SK-N-MC (cell line): ENCODE data around the gene ERBB3.
A peak's percentile ranks its signal among the peaks of the same experiment; 100 is the strongest.
"Not testable (repeated sequence)": the region's sequence is repeated elsewhere in the genome, so short reads cannot be mapped to it uniquely, and the experiment has no call there.

Experiments
- DNase-seq: peaks from one replicate; pipeline ENCODE4 v3.0.0-alpha.2; 2011; ENCODE audit warnings: low read depth, low spot score
- H3K27ac ChIP-seq: fragments of 200-600 bp; sonication (generic); 2 replicates; pipeline ENCODE4 v1.5.1; 2016; ENCODE audit warnings: mixed run types
- H3K36me3 ChIP-seq: fragments of 200-600 bp; sonication (generic); 2 replicates; pipeline ENCODE4 v1.6.1; 2017; ENCODE audit warnings: antibody characterized with exemption, low read length, mixed read lengths; ENCODE audit not compliant: insufficient read depth
- H3K4me3 ChIP-seq: fragments of 200-600 bp; sonication (generic); 2 replicates; pipeline ENCODE4 v1.5.1; 2016
- H3K9ac ChIP-seq: fragments of 200-600 bp; sonication (generic); 2 replicates; pipeline ENCODE4 v1.8.0; 2017; ENCODE audit warnings: mixed run types, mixed read lengths; ENCODE audit not compliant: insufficient read length
- H3K9me3 ChIP-seq: fragments of 200-600 bp; sonication (generic); 2 replicates; pipeline ENCODE4 v1.6.1; 2017; ENCODE audit warnings: low read depth, mild to moderate bottlenecking, antibody characterized with exemption, low read length, moderate library complexity, mixed read lengths
- EZH2 ChIP-seq: fragments of 200-600 bp; sonication (generic); IDR thresholded peaks from one replicate; pipeline ENCODE4 v1.6.1; 2017; ENCODE audit warnings: antibody characterized with exemption
- FOXP2 ChIP-seq: optimal IDR thresholded peaks from 2 replicates; pipeline ENCODE3; 2011; ENCODE audit warnings: mild to moderate bottlenecking, moderate library complexity; ENCODE audit not compliant: insufficient read depth; ENCODE audit errors: extremely low read length, control extremely low read depth
- POLR2AphosphoS5 ChIP-seq: IDR thresholded peaks from 2 replicates; pipeline ENCODE4 v1.6.1; 2012; ENCODE audit warnings: mild to moderate bottlenecking, low read depth, low read length, borderline replicate concordance

Gene ERBB3

DNA sequence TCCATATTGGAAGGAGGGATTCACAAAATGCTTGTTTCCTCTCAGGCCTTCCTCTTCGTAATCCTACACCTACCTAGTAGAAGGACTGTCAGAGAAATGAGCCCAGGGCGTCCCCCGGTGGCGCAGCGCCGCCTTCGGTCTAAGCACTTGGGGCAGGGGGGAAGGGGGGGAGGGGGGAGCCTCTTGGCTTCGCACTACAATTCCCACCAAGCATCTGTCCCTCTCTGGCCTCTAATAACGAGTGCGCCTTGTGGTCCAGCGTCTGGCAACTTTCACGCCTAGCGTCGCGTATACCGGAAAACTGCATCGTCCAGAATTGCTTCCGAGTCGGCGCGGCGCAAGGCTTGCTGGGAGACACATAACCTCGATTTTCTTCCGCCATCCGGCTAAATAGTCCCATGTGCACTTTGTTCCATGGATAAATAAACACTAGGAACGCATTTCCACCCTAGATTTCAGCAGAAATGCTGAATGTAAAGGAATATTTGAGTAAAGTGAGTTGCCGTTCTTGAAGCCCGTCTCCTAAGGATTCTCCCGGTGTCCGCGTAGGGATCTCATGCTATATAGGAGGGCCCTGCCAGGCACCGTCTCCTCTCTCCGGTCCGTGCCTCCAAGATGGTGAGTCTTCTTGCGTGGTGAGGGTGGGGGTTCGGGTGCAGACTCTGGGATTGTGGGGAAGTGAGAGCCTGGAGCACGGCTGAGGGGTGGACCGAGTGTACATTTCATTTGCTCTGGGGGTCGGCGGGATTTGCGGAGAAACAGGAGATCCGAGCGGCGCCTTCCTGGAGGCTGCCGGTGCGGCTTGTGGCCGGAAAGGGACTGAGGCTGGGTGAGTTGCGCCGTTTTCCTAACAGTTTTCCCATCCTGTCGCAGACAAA lies 38.2 kb upstream of the ERBB3 start, which contains the start of gene RPS26:
Gene RPS26, plus strand, starts transcription at position 367 of the 878 bp plus-strand sequence. Its CDS starts 249 bp downstream, at position 616.
- Histone ChIP-seq H3K9ac (peak within 1 kb of the TSS; percentile 99), H3K27ac (peak within 1 kb of the TSS; percentile 99), H3K9me3 (no peaks in the 10 kb centered on the region), H3K36me3 (peaks cover 33% of the 10 kb centered on the region), H3K4me3 (peak within 1 kb of the TSS; percentile 97)
- DNase-seq, result peak; percentile 98
- TF ChIP-seq FOXP2 (peak; percentile 91), POLR2AphosphoS5 (peak; percentile 99), EZH2 (no peak)

DNA sequence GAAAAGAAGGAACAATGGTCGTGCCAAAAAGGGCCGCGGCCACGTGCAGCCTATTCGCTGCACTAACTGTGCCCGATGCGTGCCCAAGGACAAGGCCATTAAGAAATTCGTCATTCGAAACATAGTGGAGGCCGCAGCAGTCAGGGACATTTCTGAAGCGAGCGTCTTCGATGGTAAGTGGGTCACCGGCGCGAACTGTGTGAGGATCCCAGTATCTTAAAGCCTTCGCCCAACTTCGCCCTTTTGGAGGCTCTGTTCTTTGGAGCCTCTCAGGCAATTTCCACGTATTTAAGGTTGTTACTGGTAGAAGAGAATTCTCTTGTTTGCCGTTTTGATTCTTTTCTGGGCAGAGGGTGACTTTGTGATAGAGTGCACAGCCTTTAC lies 37.5 kb upstream of the ERBB3 start:
- H3K27ac ChIP-seq, result peak overlapping the region; percentile 99; the same call in 1 of the 2 replicates

DNA sequence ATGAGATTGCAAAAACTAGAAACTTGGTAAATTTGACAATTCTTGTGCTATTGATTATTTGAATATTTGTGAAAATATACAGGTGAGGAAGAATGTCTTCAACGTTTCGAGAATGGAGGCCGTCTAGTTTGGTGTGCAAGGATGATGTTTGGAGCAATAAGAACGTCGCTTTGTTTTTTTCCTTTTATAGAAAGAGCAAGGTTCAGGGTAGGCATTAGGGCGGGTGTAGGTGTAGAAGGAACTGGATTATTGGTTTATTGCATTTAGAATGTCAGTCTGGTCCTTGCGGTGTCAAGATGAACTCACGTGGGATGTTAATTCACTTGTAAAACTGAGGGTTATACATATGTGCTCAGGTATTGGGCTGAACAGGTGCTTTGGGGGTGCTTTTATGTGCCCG lies 37.1 kb upstream of the ERBB3 start:
- Histone ChIP-seq H3K36me3 (peaks cover 33% of the 10 kb centered on the region), H3K4me3 (peak overlapping the region; percentile 97), H3K9me3 (no peaks in the 10 kb centered on the region), H3K9ac (peak overlapping the region; percentile 99), H3K27ac (0 out of 2 replicates have a peak overlapping the region, but pooled peaks have one; percentile 32)
- TF ChIP-seq POLR2AphosphoS5, result no peak
- no peak for TF ChIP-seq EZH2
- no peak for TF ChIP-seq FOXP2
- DNase-seq, result no peak

More for the DNA sequence above, 37.5 kb upstream of the ERBB3 start:
- not testable (repeated sequence) for H3K9me3 ChIP-seq, DNase-seq
- Histone ChIP-seq H3K36me3 (peaks cover 33% of the 10 kb centered on the region), H3K9ac (peak overlapping the region; percentile 99), H3K4me3 (peak overlapping the region; percentile 97)

DNA sequence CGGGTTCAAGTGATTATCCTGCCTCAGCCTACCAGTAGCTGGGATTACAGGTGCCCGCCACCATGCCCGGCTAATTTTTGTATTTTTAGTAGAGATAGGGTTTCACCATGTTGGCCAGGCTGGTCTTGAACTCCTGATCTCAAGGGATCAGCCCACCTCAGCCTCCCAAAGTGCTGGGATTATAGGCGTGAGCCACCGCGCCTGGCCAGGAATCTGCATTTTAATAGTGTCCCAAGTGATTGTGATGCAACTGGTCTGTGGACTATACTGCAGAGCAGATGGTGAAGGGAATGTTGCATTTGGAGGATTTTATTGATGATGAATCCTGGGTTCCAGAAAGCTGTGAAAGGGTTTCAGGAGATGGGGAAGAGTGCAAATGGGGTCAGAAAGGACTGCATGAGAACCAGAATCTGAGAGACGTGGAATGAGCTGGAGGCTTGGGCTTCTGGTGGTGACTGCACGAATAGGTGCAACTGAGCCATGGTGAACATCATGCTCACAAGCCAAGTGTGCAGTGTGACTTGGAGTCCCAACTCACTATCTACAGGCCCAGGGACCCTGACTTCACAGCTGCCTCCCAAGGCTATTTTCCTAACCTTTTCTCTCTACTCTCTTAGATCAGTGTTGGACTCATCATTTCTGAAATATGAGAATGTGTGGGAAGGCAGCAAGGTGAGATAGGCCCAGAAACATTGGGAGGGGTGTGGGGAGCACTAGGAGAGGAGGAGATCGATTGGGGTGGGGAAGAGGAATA lies 33.8 kb upstream of the ERBB3 start:
- TF ChIP-seq FOXP2 (no peak), EZH2 (no peak), POLR2AphosphoS5 (no peak; the same call in 1 of the 2 replicates)
- Histone ChIP-seq H3K9me3 (no peaks in the 10 kb centered on the region), H3K36me3 (peaks cover 33% of the 10 kb centered on the region), H3K4me3 (no peak overlapping the region), H3K27ac (peak overlapping the region; percentile 81), H3K9ac (no peak overlapping the region)
- DNase-seq, result no peak

DNA sequence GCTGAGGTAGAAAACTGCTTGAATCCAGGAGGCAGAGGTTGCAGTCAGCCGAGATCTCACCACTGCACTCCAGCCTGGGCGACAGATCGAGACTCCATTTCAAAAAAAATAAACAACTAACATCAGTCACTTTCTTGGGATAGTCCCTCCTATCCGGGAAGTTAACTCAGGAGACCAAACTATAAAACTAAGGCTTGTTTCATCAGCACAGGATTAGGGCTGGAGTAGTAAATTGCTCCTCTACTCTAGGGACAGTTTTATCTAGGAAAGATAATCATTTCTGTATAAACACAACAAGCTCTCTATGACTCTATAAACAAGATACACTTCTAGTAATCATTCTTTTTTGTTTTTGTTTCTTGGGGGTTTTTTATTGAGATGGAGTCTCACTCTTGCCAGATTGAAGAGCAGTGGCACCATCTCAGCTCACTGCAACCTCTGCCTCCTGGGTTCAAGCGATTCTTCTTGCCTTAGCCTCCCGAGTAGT lies 26.5 kb upstream of the ERBB3 start:
- H3K9ac ChIP-seq, result no peak overlapping the region
- TF ChIP-seq POLR2AphosphoS5 (no peak), EZH2 (no peak)
- no peaks in the 10 kb centered on the region for H3K36me3 ChIP-seq
- no peak overlapping the region for H3K27ac ChIP-seq
- no peak for DNase-seq
- no peaks in the 10 kb centered on the region for H3K9me3 ChIP-seq
- no peak overlapping the region for H3K4me3 ChIP-seq

DNA sequence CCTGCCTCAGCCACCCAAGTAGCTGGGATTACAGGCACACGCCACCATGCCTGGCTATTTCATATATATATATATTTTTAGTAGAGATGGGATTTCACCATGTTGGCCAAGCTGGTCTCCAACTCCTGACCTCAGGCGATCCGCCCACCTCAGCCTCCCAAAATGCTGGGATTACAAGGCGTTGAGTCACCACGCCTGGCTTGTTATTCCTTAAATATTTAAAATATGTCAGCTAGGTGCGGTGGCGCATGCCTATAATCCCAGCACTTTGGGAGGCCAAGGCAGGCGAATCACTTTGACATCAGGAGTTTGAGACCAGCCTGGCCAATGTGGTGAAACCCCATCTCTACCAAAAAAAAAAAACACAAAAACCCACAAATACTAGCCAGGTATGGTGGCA lies 20.0 kb upstream of the ERBB3 start:
- H3K36me3 ChIP-seq, H3K9ac ChIP-seq, H3K27ac ChIP-seq, H3K4me3 ChIP-seq, H3K9me3 ChIP-seq, DNase-seq: not testable (repeated sequence)

DNA sequence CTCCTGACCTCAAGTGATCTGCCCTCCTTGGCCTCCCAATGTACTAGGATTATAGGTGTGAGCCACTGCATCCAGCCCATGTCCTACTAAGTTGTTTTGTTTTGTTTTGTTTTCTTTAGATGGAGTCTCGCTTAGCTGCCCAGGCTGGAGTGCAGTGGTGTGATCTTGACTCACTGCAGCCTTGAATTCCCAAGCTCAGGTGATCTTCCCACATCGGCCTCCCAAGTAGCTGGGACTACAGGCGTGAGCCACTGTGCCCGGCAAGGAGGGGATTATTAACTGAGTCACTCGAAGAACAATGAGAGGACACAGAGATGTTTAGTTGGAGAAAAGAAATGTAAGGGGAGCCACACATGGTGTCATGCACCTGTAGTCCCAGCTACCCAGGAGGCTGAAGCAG lies 18.0 kb upstream of the ERBB3 start:
- H3K36me3 ChIP-seq, result no peaks in the 10 kb centered on the region
- no peak overlapping the region for H3K9ac ChIP-seq
- no peak overlapping the region for H3K4me3 ChIP-seq
- no peak for TF ChIP-seq EZH2
- no peak for TF ChIP-seq POLR2AphosphoS5
- TF ChIP-seq FOXP2, result no peak
- H3K27ac ChIP-seq, result no peak overlapping the region
- no peaks in the 10 kb centered on the region for H3K9me3 ChIP-seq
- no peak for DNase-seq

DNA sequence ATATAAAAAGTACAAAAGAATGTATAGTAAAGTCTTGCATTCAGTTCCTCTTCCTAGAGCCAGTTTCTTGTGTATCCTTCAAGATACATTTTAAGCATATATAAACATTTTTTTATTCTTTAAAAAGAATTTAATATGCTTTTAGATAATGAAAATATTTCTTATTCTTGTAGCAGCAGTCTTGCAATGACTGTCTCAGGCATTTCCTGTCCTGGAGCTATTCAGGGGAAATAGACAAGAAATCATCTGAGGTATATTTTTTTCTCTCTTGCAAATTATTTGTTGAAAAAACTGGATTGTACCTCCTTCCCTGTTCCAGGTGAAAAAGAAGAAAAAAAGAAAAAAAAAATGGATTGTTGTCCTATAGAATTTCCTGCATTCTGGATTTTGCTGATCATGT lies 17.0 kb upstream of the ERBB3 start:
- Histone ChIP-seq H3K9me3 (no peaks in the 10 kb centered on the region), H3K9ac (peak overlapping the region; percentile 53), H3K27ac (peak overlapping the region; percentile 87), H3K4me3 (no peak overlapping the region), H3K36me3 (no peaks in the 10 kb centered on the region)
- TF ChIP-seq FOXP2, result no peak
- DNase-seq, result no peak

DNA sequence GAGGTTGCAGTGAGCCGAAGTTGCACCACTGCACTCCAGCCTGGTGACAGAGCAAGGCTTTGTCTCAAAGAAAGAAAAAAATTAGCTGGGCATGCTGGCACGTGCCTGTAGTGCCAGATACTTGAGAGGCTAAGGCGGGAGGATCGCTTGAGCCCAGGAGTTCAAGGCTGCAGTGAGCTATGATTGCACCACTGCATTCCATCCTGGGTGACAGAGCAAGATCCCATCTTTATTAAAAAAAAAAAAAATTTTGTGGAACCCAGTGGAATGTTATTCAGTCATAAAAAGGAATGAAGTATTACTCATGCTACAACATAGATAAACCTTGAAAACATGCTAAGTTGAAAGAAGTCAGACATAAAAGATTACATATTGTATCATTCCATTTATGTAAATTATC lies 8.3 kb upstream of the ERBB3 start:
- H3K9me3 ChIP-seq, result no peaks in the 10 kb centered on the region
- H3K9ac ChIP-seq, result no peak overlapping the region
- no peak for DNase-seq
- H3K27ac ChIP-seq, result no peak overlapping the region
- TF ChIP-seq POLR2AphosphoS5 (no peak), FOXP2 (no peak), EZH2 (no peak)
- H3K36me3 ChIP-seq, result no peaks in the 10 kb centered on the region
- H3K4me3 ChIP-seq, result no peak overlapping the region
